Mesothelial cell of epicardium (in vitro differentiated cells): ENCODE measurements around the gene MBOAT7. TPM values are rescaled to one million over a fixed set of nuclear protein-coding genes. Genes with fewer than 3 reads are reported as not detected.
A peak's percentile ranks its signal among the peaks of the same experiment; 100 is the strongest.
"Not testable (repeated sequence)": the region's sequence is repeated elsewhere in the genome, so short reads cannot be mapped to it uniquely, and the experiment has no call there.

Experiments used
- DNase-seq, 2 experiments: peaks; one replicate each; pipeline ENCODE4 v3.0.0; 2021; ENCODE audit warnings: low spot score in 2 of 2; ENCODE audit not compliant: unreplicated experiment in 2 of 2
- H3K27ac Mint-ChIP-seq: 2 replicates; pipeline ENCODE4 v1.8.0; 2021; ENCODE audit warnings: mixed read lengths
- H3K27me3 Mint-ChIP-seq: 2 replicates; pipeline ENCODE4 v1.8.0; 2021; ENCODE audit warnings: low read depth, mixed read lengths
- H3K36me3 Mint-ChIP-seq: 2 replicates; pipeline ENCODE4 v1.8.0; 2021; ENCODE audit warnings: mixed read lengths
- H3K4me1 Mint-ChIP-seq: 2 replicates; pipeline ENCODE4 v1.8.0; 2021; ENCODE audit warnings: mixed read lengths
- H3K4me3 Mint-ChIP-seq: 2 replicates; pipeline ENCODE4 v1.8.0; 2021; ENCODE audit warnings: mild to moderate bottlenecking, moderate library complexity, mixed read lengths
- H3K9me3 Mint-ChIP-seq: 2 replicates; pipeline ENCODE4 v1.8.0; 2021; ENCODE audit warnings: mixed read lengths
- total RNA-seq: library from RNA; stranded (reverse); gene quantifications from 3 replicates; pipeline ENCODE4 v1.2.1, GENCODE V29; 2021
- TF ChIP-seq, protein P1 (sequence below): fragments of 200-600 bp; sonication (generic); IDR thresholded peaks from one replicate; pipeline ENCODE4 v1.5.0; 2021; ENCODE audit warnings: antibody characterized with exemption; ENCODE audit not compliant: unreplicated experiment

Gene MBOAT7
- total RNA-seq, 1 donor from 2014 or later: 113 TPM

DNA sequence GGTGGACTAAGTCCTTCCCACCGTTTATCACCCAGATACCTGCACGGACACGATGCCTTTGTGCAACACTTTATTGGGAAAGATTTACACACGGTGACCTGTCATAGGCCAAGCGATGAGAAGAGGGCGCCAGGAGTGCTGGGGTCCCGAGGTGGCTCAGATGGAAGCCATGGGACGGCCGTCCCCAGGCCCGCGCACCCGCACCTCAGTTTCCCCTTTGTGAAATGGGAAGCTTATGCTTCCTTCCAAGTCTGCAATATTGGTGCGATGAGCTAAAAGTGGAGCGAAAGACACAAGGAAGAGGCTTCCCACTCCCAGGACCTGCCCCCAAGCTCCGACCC, 16.1 kb downstream of the MBOAT7 start:
- H3K4me1 Mint-ChIP-seq: peaks cover 10% of the 10 kb centered on the region
- H3K27me3 Mint-ChIP-seq: no peaks in the 10 kb centered on the region
- peaks cover 10% of the 10 kb centered on the region for H3K36me3 Mint-ChIP-seq
- DNase-seq: no peak
- TF ChIP-seq, protein P1, sequence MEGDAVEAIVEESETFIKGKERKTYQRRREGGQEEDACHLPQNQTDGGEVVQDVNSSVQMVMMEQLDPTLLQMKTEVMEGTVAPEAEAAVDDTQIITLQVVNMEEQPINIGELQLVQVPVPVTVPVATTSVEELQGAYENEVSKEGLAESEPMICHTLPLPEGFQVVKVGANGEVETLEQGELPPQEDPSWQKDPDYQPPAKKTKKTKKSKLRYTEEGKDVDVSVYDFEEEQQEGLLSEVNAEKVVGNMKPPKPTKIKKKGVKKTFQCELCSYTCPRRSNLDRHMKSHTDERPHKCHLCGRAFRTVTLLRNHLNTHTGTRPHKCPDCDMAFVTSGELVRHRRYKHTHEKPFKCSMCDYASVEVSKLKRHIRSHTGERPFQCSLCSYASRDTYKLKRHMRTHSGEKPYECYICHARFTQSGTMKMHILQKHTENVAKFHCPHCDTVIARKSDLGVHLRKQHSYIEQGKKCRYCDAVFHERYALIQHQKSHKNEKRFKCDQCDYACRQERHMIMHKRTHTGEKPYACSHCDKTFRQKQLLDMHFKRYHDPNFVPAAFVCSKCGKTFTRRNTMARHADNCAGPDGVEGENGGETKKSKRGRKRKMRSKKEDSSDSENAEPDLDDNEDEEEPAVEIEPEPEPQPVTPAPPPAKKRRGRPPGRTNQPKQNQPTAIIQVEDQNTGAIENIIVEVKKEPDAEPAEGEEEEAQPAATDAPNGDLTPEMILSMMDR: no peak
- H3K4me3 Mint-ChIP-seq: peak overlapping the region; percentile 79
- no peak overlapping the region for H3K27ac Mint-ChIP-seq
- H3K9me3 Mint-ChIP-seq: no peaks in the 10 kb centered on the region

DNA sequence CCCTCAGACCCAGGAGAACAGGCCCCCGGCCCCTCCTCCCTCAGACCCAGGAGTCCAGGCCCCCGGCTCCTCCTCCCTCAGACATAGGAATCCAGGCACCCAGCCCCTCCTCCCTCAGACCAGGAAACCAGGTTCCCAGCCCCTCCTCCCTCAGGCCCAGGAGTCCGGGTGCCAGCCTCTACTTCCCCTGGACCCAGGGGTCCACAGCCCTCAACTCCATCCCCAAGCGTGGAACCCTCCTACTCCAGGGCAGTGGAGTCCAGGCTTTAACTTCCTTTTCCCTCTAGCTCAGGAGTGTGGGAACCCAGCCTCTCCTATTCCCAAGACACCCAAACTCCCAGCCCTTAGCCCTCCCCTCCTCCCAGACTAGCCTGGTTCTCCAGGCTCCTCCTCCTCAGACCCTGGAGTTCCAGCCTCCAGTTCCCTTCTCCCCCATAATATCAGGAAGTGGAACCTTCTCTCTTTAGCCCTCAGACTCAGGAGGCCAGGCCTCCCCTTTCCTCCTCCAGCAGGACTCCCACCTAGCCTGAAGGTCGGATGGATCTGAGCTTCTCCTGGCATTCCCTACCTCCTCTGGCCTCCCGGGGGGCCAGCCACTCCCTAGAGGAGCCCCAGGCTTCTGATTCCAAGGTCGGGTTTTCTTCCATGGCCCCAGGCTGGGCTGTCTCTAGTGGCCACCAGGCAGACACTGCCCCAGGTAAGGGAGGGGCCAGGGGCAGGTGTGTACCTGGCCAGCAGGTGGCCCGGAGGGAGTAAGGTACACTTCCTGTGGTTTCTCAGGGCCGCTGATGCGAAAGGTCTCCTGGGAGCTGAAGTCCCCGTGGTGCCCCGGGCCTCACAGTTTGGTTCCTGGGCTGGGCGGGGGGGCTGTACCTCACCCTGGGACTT, 16.7 kb downstream of the MBOAT7 start, which contains the start of gene TMC4:
Gene TMC4 (minus strand): TSS at position 690 of the 888 bp plus-strand sequence. CDS start 43 bp downstream, at position 647.
- DNase-seq: no peak
- H3K27ac Mint-ChIP-seq: peak within 1 kb of the TSS; percentile 90
- H3K4me3 Mint-ChIP-seq: peak within 1 kb of the TSS; percentile 79
- H3K36me3 Mint-ChIP-seq: peaks cover 6% of the 10 kb centered on the region
- peaks cover 10% of the 10 kb centered on the region for H3K4me1 Mint-ChIP-seq
- H3K27me3 Mint-ChIP-seq: no peaks in the 10 kb centered on the region
- TF ChIP-seq, protein P1: peak; percentile 18
- H3K9me3 Mint-ChIP-seq: no peaks in the 10 kb centered on the region

DNA sequence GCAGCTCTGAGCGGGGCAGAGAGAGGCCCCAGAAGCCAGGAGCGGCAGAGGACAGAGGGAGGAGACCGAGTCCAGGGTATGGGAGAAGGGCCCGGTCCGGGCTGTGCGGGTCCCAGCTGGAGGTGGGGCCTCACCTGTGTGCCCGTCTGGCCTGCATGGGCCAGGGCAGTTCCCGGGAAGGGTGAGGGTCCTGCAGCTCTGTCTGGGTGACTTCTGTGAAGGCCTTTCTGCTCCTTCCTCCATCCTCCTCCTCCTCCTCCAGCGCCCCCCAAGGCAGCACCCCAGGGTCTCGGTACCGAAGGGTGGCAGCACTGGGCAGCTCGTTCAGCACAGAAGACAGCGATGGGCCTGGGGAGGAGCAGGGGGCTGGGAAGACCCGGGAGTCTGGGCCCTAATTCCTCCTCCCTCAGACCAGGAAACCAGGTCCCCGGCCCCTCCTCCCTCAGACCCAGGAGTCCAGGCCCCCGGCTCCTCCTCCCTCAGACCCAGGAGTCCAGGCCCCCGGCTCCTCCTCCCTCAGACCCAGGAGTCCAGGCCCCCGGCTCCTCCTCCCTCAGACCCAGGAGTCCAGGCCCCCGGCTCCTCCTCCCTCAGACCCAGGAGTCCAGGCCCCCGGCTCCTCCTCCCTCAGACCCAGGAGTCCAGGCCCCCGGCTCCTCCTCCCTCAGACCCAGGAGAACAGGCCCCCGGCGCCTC, 17.5 kb downstream of the MBOAT7 start:
- Mint-ChIP-seq H3K4me3 (peak overlapping the region; percentile 54), H3K27ac (peak overlapping the region; percentile 68)
- H3K9me3 Mint-ChIP-seq, H3K27me3 Mint-ChIP-seq, DNase-seq, H3K4me1 Mint-ChIP-seq, H3K36me3 Mint-ChIP-seq: not testable (repeated sequence)

DNA sequence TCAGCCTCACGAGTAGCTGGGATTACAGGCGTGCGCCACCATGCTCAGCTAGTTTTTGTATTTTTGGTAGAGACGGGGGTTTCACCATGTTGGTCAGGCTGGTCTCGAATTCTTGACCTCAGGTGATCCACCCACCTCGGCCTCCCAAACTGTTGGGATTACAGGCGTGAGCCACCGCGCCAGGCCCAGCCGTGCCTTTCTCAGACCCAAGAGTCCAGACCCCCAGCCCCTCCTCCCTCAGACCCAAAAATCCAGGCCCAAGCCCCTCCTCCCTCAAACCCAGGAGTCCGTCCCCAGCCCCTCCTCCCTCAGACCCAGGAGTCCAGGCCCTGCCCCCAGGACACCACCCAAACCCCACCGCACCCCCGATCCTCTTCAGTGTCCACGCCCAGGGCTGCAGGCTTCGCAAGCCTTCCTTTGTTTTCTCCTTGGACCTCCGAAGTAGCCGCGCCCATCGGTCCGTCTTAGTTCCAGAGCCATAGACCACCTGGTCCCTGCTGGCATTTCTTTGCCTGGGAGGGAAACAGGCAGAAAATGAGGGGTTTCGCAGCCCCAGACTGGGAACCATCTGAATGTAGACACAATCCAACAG, 20.1 kb downstream of the MBOAT7 start:
- no peaks in the 10 kb centered on the region for H3K36me3 Mint-ChIP-seq
- TF ChIP-seq, protein P1: no peak
- peaks cover 14% of the 10 kb centered on the region for H3K4me1 Mint-ChIP-seq
- H3K27ac Mint-ChIP-seq: no peak overlapping the region
- H3K27me3 Mint-ChIP-seq: peaks cover 3% of the 10 kb centered on the region
- no peak overlapping the region for H3K4me3 Mint-ChIP-seq
- DNase-seq: no peak
- H3K9me3 Mint-ChIP-seq: no peaks in the 10 kb centered on the region

DNA sequence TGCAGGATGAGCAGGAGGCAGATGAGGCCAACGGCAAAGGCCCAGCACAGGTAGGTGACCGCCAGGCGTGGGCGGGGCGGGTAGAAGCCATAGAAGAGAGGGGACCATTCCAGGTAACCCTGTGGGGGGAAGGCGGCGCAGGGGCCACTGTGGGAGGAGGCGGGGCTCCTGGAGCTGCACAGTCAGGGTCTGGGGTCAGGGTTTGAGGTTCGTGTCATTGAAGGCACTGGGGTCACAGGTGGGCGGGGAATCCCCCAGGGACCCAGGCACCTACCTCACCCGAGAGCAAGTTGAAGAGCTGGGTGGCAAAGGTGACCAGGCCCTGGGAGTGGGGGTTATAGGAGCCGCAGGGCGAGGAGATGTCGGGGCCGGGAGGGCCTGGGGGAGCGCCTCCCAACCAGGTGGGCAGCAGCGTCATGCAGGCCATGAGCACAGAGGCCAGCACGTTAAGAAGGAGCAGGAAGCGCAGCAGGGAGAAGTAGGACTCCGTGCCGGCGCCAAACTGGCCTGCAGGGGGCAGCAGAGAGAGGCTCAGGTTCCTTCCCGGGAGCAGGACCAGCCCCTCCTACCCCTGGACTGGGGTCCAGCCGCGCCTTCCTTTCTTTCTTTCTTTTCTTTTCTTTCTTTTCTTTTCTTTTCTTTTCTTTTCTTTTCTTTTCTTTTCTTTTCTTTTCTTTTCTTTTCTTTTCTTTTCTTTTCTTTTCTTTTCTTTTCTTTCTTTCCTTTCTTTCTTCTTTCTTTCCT, 21.0 kb downstream of the MBOAT7 start:
- Mint-ChIP-seq H3K4me1 (peaks cover 15% of the 10 kb centered on the region), H3K4me3 (no peak overlapping the region), H3K27me3 (peaks cover 5% of the 10 kb centered on the region), H3K9me3 (no peaks in the 10 kb centered on the region), H3K36me3 (no peaks in the 10 kb centered on the region), H3K27ac (no peak overlapping the region)
- TF ChIP-seq, protein P1: peak; percentile 83
- peak; percentile 88 to 98 for DNase-seq
